Smooth muscle cell (in vitro differentiated cells): ENCODE results near the gene LMO3. TPM values are rescaled to one million over a fixed set of nuclear protein-coding genes. Genes with fewer than 3 reads are reported as not detected.

Experiments used
- DNase-seq: peaks from one replicate; lab custom pipeline; 2025; ENCODE audit not compliant: unreplicated experiment; lab: John Stamatoyannopoulos, UW
- H2AFZ ChIP-seq: fragments of 200-600 bp; sonication (generic); 2 replicates; pipeline ENCODE4 v1.6.0; 2016; ENCODE audit warnings: antibody characterized with exemption, low read depth, mild to moderate bottlenecking
- H3F3A ChIP-seq: fragments of 200-600 bp; sonication (generic); 2 replicates; pipeline ENCODE4 v1.6.0; 2017; ENCODE audit warnings: antibody characterized with exemption, low read depth
- H3K27ac ChIP-seq: fragments of 200-600 bp; sonication (generic); 2 replicates; pipeline ENCODE4 v1.5.1; 2016; ENCODE audit warnings: low read depth, mild to moderate bottlenecking
- H3K27me3 ChIP-seq: fragments of 200-600 bp; sonication (generic); 2 replicates; pipeline ENCODE4 v1.6.1; 2016; ENCODE audit warnings: low read depth, mild to moderate bottlenecking
- H3K36me3 ChIP-seq: fragments of 200-600 bp; sonication (generic); 2 replicates; pipeline ENCODE4 v1.5.1; 2016; ENCODE audit warnings: low read depth
- H3K4me1 ChIP-seq: fragments of 200-600 bp; sonication (generic); 2 replicates; pipeline ENCODE4 v1.5.1; 2016; ENCODE audit warnings: low read depth
- H3K4me2 ChIP-seq: fragments of 200-600 bp; sonication (generic); 2 replicates; pipeline ENCODE4 v1.6.0; 2016; ENCODE audit warnings: mild to moderate bottlenecking
- H3K4me3 ChIP-seq: fragments of 200-600 bp; sonication (generic); 2 replicates; pipeline ENCODE4 v1.5.1; 2016; ENCODE audit warnings: mild to moderate bottlenecking
- H3K79me2 ChIP-seq: fragments of 200-600 bp; sonication (generic); 2 replicates; pipeline ENCODE4 v1.6.0; 2016; ENCODE audit warnings: low read depth, mild to moderate bottlenecking
- H3K9ac ChIP-seq: fragments of 200-600 bp; sonication (generic); 2 replicates; pipeline ENCODE4 v1.6.0; 2016; ENCODE audit warnings: low read depth
- H3K9me3 ChIP-seq: fragments of 200-600 bp; sonication (generic); replicated peaks from 2 replicates; pipeline ENCODE4 v1.5.1; 2016; ENCODE audit warnings: low read depth
- H4K20me1 ChIP-seq: fragments of 200-600 bp; sonication (generic); 2 replicates; pipeline ENCODE4 v1.6.0; 2016; ENCODE audit warnings: low read depth
- WGBS: methylation state at CpG from one replicate; pipeline ENCODE4 v1.1.7; 2016; ENCODE audit warnings: low lambda C conversion rate; 5-methylcytosine and 5-hydroxymethylcytosine counted together
- polyA plus RNA-seq: library from polyadenylated mRNA; unstranded; fragments of >200 nt; fragmentation: Nextera tagmentation; extraction: Ambion mirVana; gene quantifications from 2 replicates; pipeline ENCODE4 v1.2.1, GENCODE V29; 2016
- total RNA-seq: library from RNA; depleted of rRNA; stranded (reverse); fragments of >200 nt; gene quantifications from 2 replicates; pipeline ENCODE4 v1.2.3, GENCODE V29; 2014
- TF ChIP-seq, protein P1 (sequence below): fragments of 200-600 bp; sonication (generic); IDR thresholded peaks from 2 replicates; pipeline ENCODE4 v1.5.1; 2017; ENCODE audit warnings: borderline replicate concordance, mild to moderate bottlenecking, antibody characterized with exemption; ENCODE audit not compliant: insufficient read depth, poor library complexity, severe bottlenecking

Gene LMO3
- total and polyA plus RNA-seq, 2 experiments from 2014 or later = 0.22 to 1.3 TPM

DNA sequence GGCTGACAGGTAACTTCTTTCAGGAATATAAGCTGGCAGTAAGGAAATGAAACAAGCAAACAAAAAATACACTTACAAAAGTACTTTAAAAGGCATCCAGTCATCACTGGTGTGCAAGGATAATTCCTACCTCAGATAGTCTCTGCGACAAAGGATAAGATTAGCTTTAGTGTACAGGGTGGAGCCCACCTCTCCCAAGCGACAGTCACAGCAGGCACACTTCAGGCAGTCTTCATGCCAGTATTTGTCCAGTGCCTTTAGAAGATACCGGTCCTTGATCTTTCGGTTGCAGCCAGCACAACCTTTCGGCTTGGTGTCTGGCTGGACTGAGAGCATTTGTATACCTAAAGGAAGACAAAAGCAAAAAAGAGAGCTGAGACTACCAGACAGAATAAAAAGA lies 5.4 kb downstream of the LMO3 start:
- H3K36me3 ChIP-seq = no peaks in the 10 kb centered on the region
- no peaks in the 10 kb centered on the region for H3K9me3 ChIP-seq
- H3F3A ChIP-seq = no peaks in the 10 kb centered on the region
- H3K9ac ChIP-seq = no peak overlapping the region
- H3K27me3 ChIP-seq = peaks cover 55% of the 10 kb centered on the region
- no peak overlapping the region for H3K4me2 ChIP-seq
- no peaks in the 10 kb centered on the region for H3K79me2 ChIP-seq
- H2AFZ ChIP-seq = no peak overlapping the region
- WGBS = 92% methylated on average over 5 of the region's 5 CpGs
- TF ChIP-seq, protein P1, sequence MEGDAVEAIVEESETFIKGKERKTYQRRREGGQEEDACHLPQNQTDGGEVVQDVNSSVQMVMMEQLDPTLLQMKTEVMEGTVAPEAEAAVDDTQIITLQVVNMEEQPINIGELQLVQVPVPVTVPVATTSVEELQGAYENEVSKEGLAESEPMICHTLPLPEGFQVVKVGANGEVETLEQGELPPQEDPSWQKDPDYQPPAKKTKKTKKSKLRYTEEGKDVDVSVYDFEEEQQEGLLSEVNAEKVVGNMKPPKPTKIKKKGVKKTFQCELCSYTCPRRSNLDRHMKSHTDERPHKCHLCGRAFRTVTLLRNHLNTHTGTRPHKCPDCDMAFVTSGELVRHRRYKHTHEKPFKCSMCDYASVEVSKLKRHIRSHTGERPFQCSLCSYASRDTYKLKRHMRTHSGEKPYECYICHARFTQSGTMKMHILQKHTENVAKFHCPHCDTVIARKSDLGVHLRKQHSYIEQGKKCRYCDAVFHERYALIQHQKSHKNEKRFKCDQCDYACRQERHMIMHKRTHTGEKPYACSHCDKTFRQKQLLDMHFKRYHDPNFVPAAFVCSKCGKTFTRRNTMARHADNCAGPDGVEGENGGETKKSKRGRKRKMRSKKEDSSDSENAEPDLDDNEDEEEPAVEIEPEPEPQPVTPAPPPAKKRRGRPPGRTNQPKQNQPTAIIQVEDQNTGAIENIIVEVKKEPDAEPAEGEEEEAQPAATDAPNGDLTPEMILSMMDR = no peak
- no peak for DNase-seq
- H3K4me3 ChIP-seq = no peak overlapping the region
- H4K20me1 ChIP-seq = no peaks in the 10 kb centered on the region
- H3K27ac ChIP-seq = no peak overlapping the region
- peaks cover 7% of the 10 kb centered on the region for H3K4me1 ChIP-seq

DNA sequence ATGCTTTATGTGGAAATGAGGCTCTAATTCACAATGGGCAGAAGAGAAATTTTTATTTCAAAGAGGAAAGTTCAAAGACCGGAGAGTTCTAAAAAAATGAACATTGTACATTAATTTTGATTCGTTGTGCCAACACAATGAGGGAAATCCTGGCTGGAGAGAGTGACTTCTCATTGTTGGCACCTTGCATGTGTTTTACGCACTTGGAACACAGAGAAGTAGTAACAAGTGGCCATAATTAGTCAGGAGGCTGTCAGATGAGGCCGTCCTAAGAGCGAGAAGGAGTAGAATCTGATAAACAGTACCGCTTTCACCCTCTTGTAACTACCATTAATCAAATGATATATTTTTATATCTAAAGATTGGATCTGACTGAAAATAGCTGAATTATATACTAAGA lies 6.9 kb downstream of the LMO3 start:
- 91% methylated on average over 6 of the region's 6 CpGs for WGBS
- Histone ChIP-seq H3K79me2 (no peaks in the 10 kb centered on the region), H3K27ac (no peak overlapping the region)

DNA sequence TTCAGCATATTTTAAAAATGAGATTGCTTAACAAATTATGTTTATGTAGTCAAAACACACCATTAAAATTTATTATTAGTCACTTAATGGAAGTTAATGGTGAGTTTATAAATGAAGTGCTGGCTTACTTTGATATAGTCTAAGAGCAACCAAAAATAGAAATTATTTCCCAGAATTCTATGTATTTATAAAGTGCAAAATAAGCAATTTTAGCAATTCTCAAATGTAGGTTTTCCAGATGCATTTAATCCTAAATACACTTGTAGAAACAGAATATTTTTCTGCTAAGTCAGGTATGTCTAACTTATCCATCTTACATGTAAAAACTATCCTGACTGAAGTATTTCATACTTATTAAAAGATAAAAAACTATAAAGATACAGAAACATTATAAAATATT lies 11.2 kb downstream of the LMO3 start:
- H3K4me2 ChIP-seq = no peak overlapping the region
- no peak overlapping the region for H3K9ac ChIP-seq
- TF ChIP-seq, protein P1 = no peak
- H3K36me3 ChIP-seq = no peaks in the 10 kb centered on the region
- H3K9me3 ChIP-seq = no peaks in the 10 kb centered on the region
- no peaks in the 10 kb centered on the region for H3K79me2 ChIP-seq
- no peaks in the 10 kb centered on the region for H3K4me1 ChIP-seq
- H2AFZ ChIP-seq = no peak overlapping the region
- peaks cover 28% of the 10 kb centered on the region for H3K27me3 ChIP-seq
- no peaks in the 10 kb centered on the region for H3F3A ChIP-seq
- H4K20me1 ChIP-seq = no peaks in the 10 kb centered on the region
- DNase-seq = no peak
- H3K4me3 ChIP-seq = no peak overlapping the region
- H3K27ac ChIP-seq = no peak overlapping the region

More for the DNA sequence above, 6.9 kb downstream of the LMO3 start:
- H3K4me3 ChIP-seq = no peak overlapping the region
- H3K4me1 ChIP-seq = peaks cover 7% of the 10 kb centered on the region
- H2AFZ ChIP-seq = no peak overlapping the region
- TF ChIP-seq, protein P1 = no peak
- no peaks in the 10 kb centered on the region for H3K9me3 ChIP-seq
- H3F3A ChIP-seq = no peaks in the 10 kb centered on the region
- H3K9ac ChIP-seq = no peak overlapping the region
- no peaks in the 10 kb centered on the region for H3K36me3 ChIP-seq
- no peaks in the 10 kb centered on the region for H4K20me1 ChIP-seq
- H3K4me2 ChIP-seq = no peak overlapping the region
- H3K27me3 ChIP-seq = peaks cover 48% of the 10 kb centered on the region
- DNase-seq = no peak

DNA sequence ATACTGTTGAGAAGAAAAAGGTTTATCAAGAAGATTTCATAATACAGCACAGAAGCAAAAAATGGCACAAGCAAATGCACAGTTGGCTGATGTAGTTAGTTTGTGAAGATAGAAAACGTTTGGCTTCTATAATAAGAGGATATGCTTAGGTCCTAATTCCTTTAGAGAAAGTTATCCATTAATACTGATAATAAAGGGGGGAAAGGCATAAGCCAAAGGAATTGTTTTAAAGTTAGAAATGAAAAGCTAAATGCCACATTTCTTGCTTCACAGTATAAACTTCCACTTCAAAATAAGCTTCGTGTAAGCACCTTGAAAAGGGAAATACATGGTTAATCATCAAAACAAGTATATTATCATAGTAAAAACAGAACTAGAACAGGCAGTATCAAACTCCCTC lies 12.4 kb downstream of the LMO3 start:
- no peak overlapping the region for H3K4me2 ChIP-seq
- H3K27ac ChIP-seq = no peak overlapping the region
- H4K20me1 ChIP-seq = no peaks in the 10 kb centered on the region
- peaks cover 3% of the 10 kb centered on the region for H3K4me1 ChIP-seq
- H3K9ac ChIP-seq = no peak overlapping the region
- H3K9me3 ChIP-seq = no peaks in the 10 kb centered on the region
- TF ChIP-seq, protein P1 = no peak
- H3K36me3 ChIP-seq = no peaks in the 10 kb centered on the region
- H3K4me3 ChIP-seq = no peak overlapping the region
- H3K27me3 ChIP-seq = peaks cover 16% of the 10 kb centered on the region
- no peak overlapping the region for H2AFZ ChIP-seq
- no peak for DNase-seq
- H3F3A ChIP-seq = no peaks in the 10 kb centered on the region
- no peaks in the 10 kb centered on the region for H3K79me2 ChIP-seq
- 47% methylated on average over 2 of the region's 2 CpGs for WGBS
